Measurements from ENCODE around the gene LAMA1.

DNA sequence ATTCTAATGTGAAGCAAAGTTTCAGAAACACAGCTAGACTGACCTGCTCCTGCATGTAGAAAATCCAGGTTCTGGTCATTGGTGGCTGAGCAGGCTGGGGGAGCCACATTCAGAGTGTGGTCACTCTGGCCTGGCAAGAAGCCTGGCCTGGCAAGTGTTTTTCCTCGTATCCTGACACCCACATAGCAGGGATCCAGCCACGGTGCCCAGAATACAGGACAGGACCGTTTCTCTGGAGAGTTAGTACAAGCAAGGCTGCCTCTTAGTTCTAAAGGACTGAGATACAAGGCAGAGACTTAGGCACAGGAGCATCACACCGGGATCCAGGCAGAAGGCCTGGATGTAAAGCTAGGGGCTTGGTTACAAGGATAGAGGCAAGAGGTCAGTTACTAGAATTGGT, 4.8 kb upstream of the LAMA1 start:
- TF ChIP-seq, protein P1, sequence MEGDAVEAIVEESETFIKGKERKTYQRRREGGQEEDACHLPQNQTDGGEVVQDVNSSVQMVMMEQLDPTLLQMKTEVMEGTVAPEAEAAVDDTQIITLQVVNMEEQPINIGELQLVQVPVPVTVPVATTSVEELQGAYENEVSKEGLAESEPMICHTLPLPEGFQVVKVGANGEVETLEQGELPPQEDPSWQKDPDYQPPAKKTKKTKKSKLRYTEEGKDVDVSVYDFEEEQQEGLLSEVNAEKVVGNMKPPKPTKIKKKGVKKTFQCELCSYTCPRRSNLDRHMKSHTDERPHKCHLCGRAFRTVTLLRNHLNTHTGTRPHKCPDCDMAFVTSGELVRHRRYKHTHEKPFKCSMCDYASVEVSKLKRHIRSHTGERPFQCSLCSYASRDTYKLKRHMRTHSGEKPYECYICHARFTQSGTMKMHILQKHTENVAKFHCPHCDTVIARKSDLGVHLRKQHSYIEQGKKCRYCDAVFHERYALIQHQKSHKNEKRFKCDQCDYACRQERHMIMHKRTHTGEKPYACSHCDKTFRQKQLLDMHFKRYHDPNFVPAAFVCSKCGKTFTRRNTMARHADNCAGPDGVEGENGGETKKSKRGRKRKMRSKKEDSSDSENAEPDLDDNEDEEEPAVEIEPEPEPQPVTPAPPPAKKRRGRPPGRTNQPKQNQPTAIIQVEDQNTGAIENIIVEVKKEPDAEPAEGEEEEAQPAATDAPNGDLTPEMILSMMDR (IDR thresholded peaks at IDR 0.05), result no peak
- no peak for TF ChIP-seq POLR2A (IDR thresholded peaks at IDR 0.05)
